Measurements from ENCODE around the gene MAP2K6. TPM values are rescaled to one million over a fixed set of nuclear protein-coding genes. Genes with fewer than 3 reads are reported as not detected.
A peak's percentile ranks its signal among the peaks of the same experiment; 100 is the strongest.

The MAP2K6 gene
- total and polyA plus RNA-seq, 10 of the 15 experiments (the other 5 are each of a cell fraction or from before 2014, with no cell fraction given): 15.6 to 70.3 (median 22.9) TPM

DNA sequence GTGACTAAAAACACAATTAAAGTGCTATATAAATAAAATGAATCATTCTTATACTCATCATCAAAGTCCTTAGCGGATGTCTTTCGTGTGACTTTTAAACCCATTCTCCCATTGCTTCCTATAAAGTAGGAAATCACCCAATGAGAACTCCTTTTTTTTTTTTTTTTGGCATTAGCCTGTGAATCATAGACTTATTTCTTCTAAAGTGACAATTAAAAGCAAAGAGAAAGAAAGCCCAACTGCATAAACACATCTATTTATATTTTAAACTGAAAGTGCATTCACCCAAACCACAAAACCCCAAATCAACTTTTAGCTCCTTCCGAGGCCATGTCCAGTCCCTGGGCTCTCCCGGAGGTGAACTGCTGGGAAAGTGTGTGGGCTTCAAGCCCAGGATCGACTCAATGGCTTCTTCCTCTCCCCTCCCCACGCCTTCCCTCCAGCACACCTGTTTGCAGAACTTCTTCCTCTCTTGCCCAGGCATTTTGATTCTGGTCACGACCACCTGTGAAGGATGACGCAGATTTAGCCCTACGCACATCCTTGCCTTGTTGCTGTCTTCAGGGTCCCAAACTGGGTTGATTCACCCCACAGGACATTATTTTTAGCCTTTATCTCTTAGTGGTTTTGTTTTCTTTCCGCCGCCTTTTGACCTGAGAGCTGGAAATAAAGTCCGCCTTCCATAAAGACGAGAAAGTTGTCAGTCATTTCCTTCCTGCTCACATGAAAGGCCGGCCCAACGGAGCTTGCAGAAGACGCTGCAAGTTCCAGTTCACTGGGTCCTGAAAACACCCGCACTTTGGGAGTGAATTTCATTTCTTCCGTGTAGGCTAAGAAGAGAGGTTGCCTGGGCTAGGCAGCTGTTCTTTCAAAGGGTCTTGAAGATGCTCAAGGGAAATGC, 166.8 kb downstream of the MAP2K6 start (continued):
- TF ChIP-seq, protein P1, sequence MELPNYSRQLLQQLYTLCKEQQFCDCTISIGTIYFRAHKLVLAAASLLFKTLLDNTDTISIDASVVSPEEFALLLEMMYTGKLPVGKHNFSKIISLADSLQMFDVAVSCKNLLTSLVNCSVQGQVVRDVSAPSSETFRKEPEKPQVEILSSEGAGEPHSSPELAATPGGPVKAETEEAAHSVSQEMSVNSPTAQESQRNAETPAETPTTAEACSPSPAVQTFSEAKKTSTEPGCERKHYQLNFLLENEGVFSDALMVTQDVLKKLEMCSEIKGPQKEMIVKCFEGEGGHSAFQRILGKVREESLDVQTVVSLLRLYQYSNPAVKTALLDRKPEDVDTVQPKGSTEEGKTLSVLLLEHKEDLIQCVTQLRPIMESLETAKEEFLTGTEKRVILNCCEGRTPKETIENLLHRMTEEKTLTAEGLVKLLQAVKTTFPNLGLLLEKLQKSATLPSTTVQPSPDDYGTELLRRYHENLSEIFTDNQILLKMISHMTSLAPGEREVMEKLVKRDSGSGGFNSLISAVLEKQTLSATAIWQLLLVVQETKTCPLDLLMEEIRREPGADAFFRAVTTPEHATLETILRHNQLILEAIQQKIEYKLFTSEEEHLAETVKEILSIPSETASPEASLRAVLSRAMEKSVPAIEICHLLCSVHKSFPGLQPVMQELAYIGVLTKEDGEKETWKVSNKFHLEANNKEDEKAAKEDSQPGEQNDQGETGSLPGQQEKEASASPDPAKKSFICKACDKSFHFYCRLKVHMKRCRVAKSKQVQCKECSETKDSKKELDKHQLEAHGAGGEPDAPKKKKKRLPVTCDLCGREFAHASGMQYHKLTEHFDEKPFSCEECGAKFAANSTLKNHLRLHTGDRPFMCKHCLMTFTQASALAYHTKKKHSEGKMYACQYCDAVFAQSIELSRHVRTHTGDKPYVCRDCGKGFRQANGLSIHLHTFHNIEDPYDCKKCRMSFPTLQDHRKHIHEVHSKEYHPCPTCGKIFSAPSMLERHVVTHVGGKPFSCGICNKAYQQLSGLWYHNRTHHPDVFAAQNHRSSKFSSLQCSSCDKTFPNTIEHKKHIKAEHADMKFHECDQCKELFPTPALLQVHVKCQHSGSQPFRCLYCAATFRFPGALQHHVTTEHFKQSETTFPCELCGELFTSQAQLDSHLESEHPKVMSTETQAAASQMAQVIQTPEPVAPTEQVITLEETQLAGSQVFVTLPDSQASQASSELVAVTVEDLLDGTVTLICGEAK (IDR thresholded peaks at IDR 0.05; ENCODE audit: borderline replicate concordance): no peak
- TF ChIP-seq EED (IDR thresholded peaks at IDR 0.05; ENCODE audit: low read depth) (peak; percentile 87), TCF7 (IDR thresholded peaks at IDR 0.05; ENCODE audit: borderline replicate concordance) (peak; percentile 57), ETV6 (conservative IDR thresholded peaks at IDR 0.05 in 1 of 2, IDR thresholded peaks at IDR 0.05 in 1 of 2; ENCODE audit: borderline replicate concordance in 1 of 2, low read depth in 1 of 2) (peak in 1 of 2 experiments; percentile 94; a peak in 2 of 4 replicates), FOXM1 (IDR thresholded peaks at IDR 0.05; ENCODE audit: low read depth, low read length) (0 out of 2 replicates have a peak, but pooled peaks have one; percentile 50), ZSCAN29 (IDR thresholded peaks at IDR 0.05) (no peak), RUNX3 (IDR thresholded peaks at IDR 0.05; ENCODE audit: low read length) (peak; percentile 88), JUNB (IDR thresholded peaks at IDR 0.05) (0 out of 2 replicates have a peak, but pooled peaks have one; percentile 20), ZNF384 (IDR thresholded peaks at IDR 0.05; ENCODE audit: borderline replicate concordance, low read depth, low read length) (0 out of 2 replicates have a peak, but pooled peaks have one; percentile 17), CBFB (IDR thresholded peaks at IDR 0.05; ENCODE audit: low read depth) (peak; percentile 72; the same call in 1 of the 2 replicates), MTA2 (IDR thresholded peaks at IDR 0.05; ENCODE audit: low read depth) (0 out of 2 replicates have a peak, but pooled peaks have one; percentile 31), PAX5 (IDR thresholded peaks at IDR 0.05; ENCODE audit: borderline replicate concordance, low read depth, low read length) (peak; percentile 44; the same call in 1 of the 2 replicates), TCF3 (IDR thresholded peaks at IDR 0.05; ENCODE audit: borderline replicate concordance, insufficient read depth, low read depth, low read length) (peak; percentile 71; the same call in 1 of the 2 replicates), PML (IDR thresholded peaks at IDR 0.05; ENCODE audit: low read length) (no peak), POLR2AphosphoS2 (IDR thresholded peaks at IDR 0.05; ENCODE audit: low read depth, low read length) (no peak)
- TF ChIP-seq, protein P2, sequence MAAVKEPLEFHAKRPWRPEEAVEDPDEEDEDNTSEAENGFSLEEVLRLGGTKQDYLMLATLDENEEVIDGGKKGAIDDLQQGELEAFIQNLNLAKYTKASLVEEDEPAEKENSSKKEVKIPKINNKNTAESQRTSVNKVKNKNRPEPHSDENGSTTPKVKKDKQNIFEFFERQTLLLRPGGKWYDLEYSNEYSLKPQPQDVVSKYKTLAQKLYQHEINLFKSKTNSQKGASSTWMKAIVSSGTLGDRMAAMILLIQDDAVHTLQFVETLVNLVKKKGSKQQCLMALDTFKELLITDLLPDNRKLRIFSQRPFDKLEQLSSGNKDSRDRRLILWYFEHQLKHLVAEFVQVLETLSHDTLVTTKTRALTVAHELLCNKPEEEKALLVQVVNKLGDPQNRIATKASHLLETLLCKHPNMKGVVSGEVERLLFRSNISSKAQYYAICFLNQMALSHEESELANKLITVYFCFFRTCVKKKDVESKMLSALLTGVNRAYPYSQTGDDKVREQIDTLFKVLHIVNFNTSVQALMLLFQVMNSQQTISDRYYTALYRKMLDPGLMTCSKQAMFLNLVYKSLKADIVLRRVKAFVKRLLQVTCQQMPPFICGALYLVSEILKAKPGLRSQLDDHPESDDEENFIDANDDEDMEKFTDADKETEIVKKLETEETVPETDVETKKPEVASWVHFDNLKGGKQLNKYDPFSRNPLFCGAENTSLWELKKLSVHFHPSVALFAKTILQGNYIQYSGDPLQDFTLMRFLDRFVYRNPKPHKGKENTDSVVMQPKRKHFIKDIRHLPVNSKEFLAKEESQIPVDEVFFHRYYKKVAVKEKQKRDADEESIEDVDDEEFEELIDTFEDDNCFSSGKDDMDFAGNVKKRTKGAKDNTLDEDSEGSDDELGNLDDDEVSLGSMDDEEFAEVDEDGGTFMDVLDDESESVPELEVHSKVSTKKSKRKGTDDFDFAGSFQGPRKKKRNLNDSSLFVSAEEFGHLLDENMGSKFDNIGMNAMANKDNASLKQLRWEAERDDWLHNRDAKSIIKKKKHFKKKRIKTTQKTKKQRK (IDR thresholded peaks at IDR 0.05; ENCODE audit: low read depth, low read length): no peak
- TF ChIP-seq, protein P3, sequence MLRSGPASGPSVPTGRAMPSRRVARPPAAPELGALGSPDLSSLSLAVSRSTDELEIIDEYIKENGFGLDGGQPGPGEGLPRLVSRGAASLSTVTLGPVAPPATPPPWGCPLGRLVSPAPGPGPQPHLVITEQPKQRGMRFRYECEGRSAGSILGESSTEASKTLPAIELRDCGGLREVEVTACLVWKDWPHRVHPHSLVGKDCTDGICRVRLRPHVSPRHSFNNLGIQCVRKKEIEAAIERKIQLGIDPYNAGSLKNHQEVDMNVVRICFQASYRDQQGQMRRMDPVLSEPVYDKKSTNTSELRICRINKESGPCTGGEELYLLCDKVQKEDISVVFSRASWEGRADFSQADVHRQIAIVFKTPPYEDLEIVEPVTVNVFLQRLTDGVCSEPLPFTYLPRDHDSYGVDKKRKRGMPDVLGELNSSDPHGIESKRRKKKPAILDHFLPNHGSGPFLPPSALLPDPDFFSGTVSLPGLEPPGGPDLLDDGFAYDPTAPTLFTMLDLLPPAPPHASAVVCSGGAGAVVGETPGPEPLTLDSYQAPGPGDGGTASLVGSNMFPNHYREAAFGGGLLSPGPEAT (IDR thresholded peaks at IDR 0.05; ENCODE audit: low read depth): 0 out of 2 replicates have a peak, but pooled peaks have one; percentile 18
- TF ChIP-seq, protein P4, sequence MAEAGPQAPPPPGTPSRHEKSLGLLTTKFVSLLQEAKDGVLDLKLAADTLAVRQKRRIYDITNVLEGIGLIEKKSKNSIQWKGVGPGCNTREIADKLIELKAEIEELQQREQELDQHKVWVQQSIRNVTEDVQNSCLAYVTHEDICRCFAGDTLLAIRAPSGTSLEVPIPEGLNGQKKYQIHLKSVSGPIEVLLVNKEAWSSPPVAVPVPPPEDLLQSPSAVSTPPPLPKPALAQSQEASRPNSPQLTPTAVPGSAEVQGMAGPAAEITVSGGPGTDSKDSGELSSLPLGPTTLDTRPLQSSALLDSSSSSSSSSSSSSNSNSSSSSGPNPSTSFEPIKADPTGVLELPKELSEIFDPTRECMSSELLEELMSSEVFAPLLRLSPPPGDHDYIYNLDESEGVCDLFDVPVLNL (IDR thresholded peaks at IDR 0.05; ENCODE audit: low read depth, low read length): no peak
